ENCODE data around the gene KCTD16.

Gene KCTD16

DNA sequence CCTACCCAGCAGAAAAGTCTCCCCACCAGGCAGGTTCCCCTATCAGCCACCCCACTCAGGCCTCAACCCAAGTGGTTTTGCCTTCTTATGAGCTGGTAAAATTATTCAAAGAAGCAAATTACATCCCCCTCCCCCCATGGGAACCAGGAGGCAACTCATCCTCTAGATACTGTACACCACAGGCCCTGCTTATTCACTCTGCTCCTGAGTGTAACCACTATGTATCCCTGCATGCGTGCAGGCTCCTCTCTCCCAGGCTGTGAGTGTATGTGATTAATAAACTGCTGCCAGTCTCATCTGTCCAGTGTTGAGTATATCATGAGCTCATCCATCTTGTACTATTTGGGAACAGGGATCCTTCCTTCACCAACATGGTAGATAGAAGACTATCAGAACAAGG lies 8.6 kb downstream of the KCTD16 start:
- no peaks in the 10 kb centered on the region for H3K79me2 ChIP-seq (ENCODE audit: low read length)
- H3K36me3 ChIP-seq (replicated peaks; ENCODE audit: insufficient read depth, low read length), result no peaks in the 10 kb centered on the region
- H3K9me3 ChIP-seq (replicated peaks; ENCODE audit: insufficient read depth, low read length), result no peaks in the 10 kb centered on the region
- no peaks in the 10 kb centered on the region for H3K9me2 ChIP-seq (replicated peaks; ENCODE audit: insufficient read depth, low read length)
- no peak overlapping the region for H3K27ac ChIP-seq (ENCODE audit: low read length)
- no peak overlapping the region for H2AFZ ChIP-seq (ENCODE audit: low read length)
- H3K4me3 ChIP-seq (ENCODE audit: low read length), result no peak overlapping the region
- H4K20me1 ChIP-seq (ENCODE audit: insufficient read depth, low read length), result no peaks in the 10 kb centered on the region
- H3K4me2 ChIP-seq (ENCODE audit: low read depth, low read length), result no peak overlapping the region
- no peak for DNase-seq
- H3K27me3 ChIP-seq (replicated peaks; ENCODE audit: insufficient read depth, low read length), result no peaks in the 10 kb centered on the region
- H3K4me1 ChIP-seq (ENCODE audit: low read length), result no peaks in the 10 kb centered on the region
- no peaks in the 10 kb centered on the region for H3F3A ChIP-seq (ENCODE audit: insufficient read depth, low read length)
- H3K9ac ChIP-seq (ENCODE audit: low read length), result no peak overlapping the region
- no peak for TF ChIP-seq EZH2phosphoT487 (IDR thresholded peaks at IDR 0.05; ENCODE audit: low read length)
- TF ChIP-seq CTCF (IDR thresholded peaks at IDR 0.05; ENCODE audit: low read length), result no peak
- no peak for TF ChIP-seq EZH2 (optimal IDR thresholded peaks at IDR 0.05; ENCODE audit: low read depth, low read length)

- Histone ChIP-seq H3K9ac (ENCODE audit: low read length) (no peak overlapping the region), H3F3A (ENCODE audit: insufficient read depth, low read length) (peaks cover 10% of the 10 kb centered on the region; the same call in 1 of the 2 replicates), H3K4me2 (ENCODE audit: low read depth, low read length) (no peak overlapping the region), H3K27ac (ENCODE audit: low read length) (no peak overlapping the region), H2AFZ (ENCODE audit: low read length) (no peak overlapping the region), H3K4me1 (ENCODE audit: low read length) (peaks cover 15% of the 10 kb centered on the region), H3K79me2 (ENCODE audit: low read length) (no peaks in the 10 kb centered on the region), H3K4me3 (ENCODE audit: low read length) (no peak overlapping the region), H3K27me3 (replicated peaks; ENCODE audit: insufficient read depth, low read length) (no peaks in the 10 kb centered on the region), H3K36me3 (replicated peaks; ENCODE audit: insufficient read depth, low read length) (no peaks in the 10 kb centered on the region), H3K9me3 (replicated peaks; ENCODE audit: insufficient read depth, low read length) (no peaks in the 10 kb centered on the region), H3K9me2 (replicated peaks; ENCODE audit: insufficient read depth, low read length) (no peaks in the 10 kb centered on the region), H4K20me1 (ENCODE audit: insufficient read depth, low read length) (no peaks in the 10 kb centered on the region)
- peak; percentile 49 for DNase-seq
- TF ChIP-seq EZH2phosphoT487 (IDR thresholded peaks at IDR 0.05; ENCODE audit: low read length) (no peak), CTCF (IDR thresholded peaks at IDR 0.05; ENCODE audit: low read length) (peak; percentile 65)
Measured at GRCh38 chr5:144183254-144183889, 12.7 kb downstream of the KCTD16 start.

- H3K4me2 ChIP-seq (ENCODE audit: low read depth, low read length), result peak overlapping the region; percentile 36
- no peaks in the 10 kb centered on the region for H3K27me3 ChIP-seq (replicated peaks; ENCODE audit: insufficient read depth, low read length)
- TF ChIP-seq CTCF (IDR thresholded peaks at IDR 0.05; ENCODE audit: low read length) (no peak), EZH2phosphoT487 (IDR thresholded peaks at IDR 0.05; ENCODE audit: low read length) (no peak), EZH2 (optimal IDR thresholded peaks at IDR 0.05; ENCODE audit: low read depth, low read length) (no peak)
- H2AFZ ChIP-seq (ENCODE audit: low read length), result peak overlapping the region; percentile 31; the same call in 1 of the 2 replicates
- peak; percentile 92 for DNase-seq
- H3K9me2 ChIP-seq (replicated peaks; ENCODE audit: insufficient read depth, low read length), result no peaks in the 10 kb centered on the region
- H3K36me3 ChIP-seq (replicated peaks; ENCODE audit: insufficient read depth, low read length), result no peaks in the 10 kb centered on the region
- no peaks in the 10 kb centered on the region for H3K9me3 ChIP-seq (replicated peaks; ENCODE audit: insufficient read depth, low read length)
- H3K9ac ChIP-seq (ENCODE audit: low read length), result no peak overlapping the region; the same call in 1 of the 2 replicates
- H4K20me1 ChIP-seq (ENCODE audit: insufficient read depth, low read length), result no peaks in the 10 kb centered on the region
- no peaks in the 10 kb centered on the region for H3K79me2 ChIP-seq (ENCODE audit: low read length)
- H3K27ac ChIP-seq (ENCODE audit: low read length), result peak overlapping the region; percentile 54; the same call in 1 of the 2 replicates
- peaks cover 21% of the 10 kb centered on the region for H3F3A ChIP-seq (ENCODE audit: insufficient read depth, low read length)
- no peak overlapping the region for H3K4me3 ChIP-seq (ENCODE audit: low read length)
- peaks cover 45% of the 10 kb centered on the region for H3K4me1 ChIP-seq (ENCODE audit: low read length)
Measured at GRCh38 chr5:144187699-144188294, 17.1 kb downstream of the KCTD16 start.
